RWPE2 (cell line): Measurements from ENCODE around the gene MDM4.

Experiments
- ATAC-seq: fragments of 200-7000 bp; cut with Tn5 transposase; 3 replicates; pipeline ENCODE4 v1.9.1; 2021; ENCODE audit warnings: low read depth
- DNase-seq: peaks from one replicate; pipeline ENCODE4 v3.0.0-alpha.2; 2020; ENCODE audit warnings: low spot score
- H3K27ac ChIP-seq: fragments of 450-650 bp; 2 replicates; pipeline ENCODE4 v1.5.1; 2017; ENCODE audit warnings: mild to moderate bottlenecking; ENCODE audit not compliant: poor library complexity, severe bottlenecking
- H3K27me3 ChIP-seq: fragments of 250-450 bp; sonication (Bioruptor Pico); 2 replicates; pipeline ENCODE4 v1.5.1; 2021; ENCODE audit warnings: mild to moderate bottlenecking, moderate library complexity; ENCODE audit not compliant: insufficient read depth, poor library complexity, severe bottlenecking
- H3K36me3 ChIP-seq: fragments of 250-450 bp; sonication (Bioruptor Pico); 2 replicates; pipeline ENCODE4 v1.5.1; 2020; ENCODE audit warnings: low read depth, mild to moderate bottlenecking, moderate library complexity
- H3K4me1 ChIP-seq: fragments of 250-450 bp; sonication (Bioruptor Pico); 2 replicates; pipeline ENCODE4 v1.5.1; 2021; ENCODE audit warnings: mild to moderate bottlenecking, moderate library complexity; ENCODE audit not compliant: insufficient read depth, poor library complexity, severe bottlenecking
- H3K4me3 ChIP-seq: fragments of 250-450 bp; sonication (Bioruptor Pico); 2 replicates; pipeline ENCODE4 v1.5.1; 2021; ENCODE audit warnings: mild to moderate bottlenecking, moderate library complexity; ENCODE audit not compliant: severe bottlenecking
- H3K9me3 ChIP-seq: fragments of 250-450 bp; sonication (Bioruptor Pico); 2 replicates; pipeline ENCODE4 v1.5.1; 2021; ENCODE audit warnings: mild to moderate bottlenecking, moderate library complexity; ENCODE audit not compliant: severe bottlenecking
- CTCF ChIP-seq: fragments of 450-650 bp; IDR thresholded peaks from one replicate; pipeline ENCODE4 v1.5.1; 2017; ENCODE audit warnings: mild to moderate bottlenecking, moderate library complexity; ENCODE audit not compliant: poor library complexity, severe bottlenecking

MDM4 gene, protein sequence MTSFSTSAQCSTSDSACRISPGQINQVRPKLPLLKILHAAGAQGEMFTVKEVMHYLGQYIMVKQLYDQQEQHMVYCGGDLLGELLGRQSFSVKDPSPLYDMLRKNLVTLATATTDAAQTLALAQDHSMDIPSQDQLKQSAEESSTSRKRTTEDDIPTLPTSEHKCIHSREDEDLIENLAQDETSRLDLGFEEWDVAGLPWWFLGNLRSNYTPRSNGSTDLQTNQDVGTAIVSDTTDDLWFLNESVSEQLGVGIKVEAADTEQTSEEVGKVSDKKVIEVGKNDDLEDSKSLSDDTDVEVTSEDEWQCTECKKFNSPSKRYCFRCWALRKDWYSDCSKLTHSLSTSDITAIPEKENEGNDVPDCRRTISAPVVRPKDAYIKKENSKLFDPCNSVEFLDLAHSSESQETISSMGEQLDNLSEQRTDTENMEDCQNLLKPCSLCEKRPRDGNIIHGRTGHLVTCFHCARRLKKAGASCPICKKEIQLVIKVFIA

GRCh38 chr1:204516180-204516879 is at the start of gene MDM4:
TSS of gene MDM4 (plus strand) at chr1:204516406. CDS start at chr1:204525519, 9,113 bp downstream.
- no peaks in the 10 kb centered on the region for H3K27me3 ChIP-seq
- peaks cover 24% of the 10 kb centered on the region for H3K36me3 ChIP-seq
- DNase-seq, result peak; percentile 90
- ATAC-seq, result peak; percentile 99
- H3K27ac ChIP-seq, result peak within 1 kb of the TSS; percentile 73
- TF ChIP-seq CTCF, result no peak
- no peaks in the 10 kb centered on the region for H3K4me1 ChIP-seq
- H3K9me3 ChIP-seq, result peaks cover under 1% of the 10 kb centered on the region
- peak within 1 kb of the TSS; percentile 62 for H3K4me3 ChIP-seq

- Histone ChIP-seq H3K4me1 (no peaks in the 10 kb centered on the region), H3K27ac (no peak overlapping the region), H3K36me3 (no peaks in the 10 kb centered on the region), H3K9me3 (no peaks in the 10 kb centered on the region), H3K4me3 (no peak overlapping the region), H3K27me3 (no peaks in the 10 kb centered on the region)
- ATAC-seq (no peak), DNase-seq (no peak)
- TF ChIP-seq CTCF, result no peak
These were observed 49.5 kb upstream of the MDM4 start for GRCh38 chr1:204466416-204467405.

GRCh38 chr1:204468206-204468605 is 48.0 kb upstream of the MDM4 start:
- no peak for ATAC-seq
- H3K27ac ChIP-seq, result no peak overlapping the region
- H3K36me3 ChIP-seq, result no peaks in the 10 kb centered on the region
- no peaks in the 10 kb centered on the region for H3K27me3 ChIP-seq
- H3K9me3 ChIP-seq, result no peaks in the 10 kb centered on the region
- no peak overlapping the region for H3K4me3 ChIP-seq
- no peak for DNase-seq
- no peaks in the 10 kb centered on the region for H3K4me1 ChIP-seq
- no peak for TF ChIP-seq CTCF

DNA sequence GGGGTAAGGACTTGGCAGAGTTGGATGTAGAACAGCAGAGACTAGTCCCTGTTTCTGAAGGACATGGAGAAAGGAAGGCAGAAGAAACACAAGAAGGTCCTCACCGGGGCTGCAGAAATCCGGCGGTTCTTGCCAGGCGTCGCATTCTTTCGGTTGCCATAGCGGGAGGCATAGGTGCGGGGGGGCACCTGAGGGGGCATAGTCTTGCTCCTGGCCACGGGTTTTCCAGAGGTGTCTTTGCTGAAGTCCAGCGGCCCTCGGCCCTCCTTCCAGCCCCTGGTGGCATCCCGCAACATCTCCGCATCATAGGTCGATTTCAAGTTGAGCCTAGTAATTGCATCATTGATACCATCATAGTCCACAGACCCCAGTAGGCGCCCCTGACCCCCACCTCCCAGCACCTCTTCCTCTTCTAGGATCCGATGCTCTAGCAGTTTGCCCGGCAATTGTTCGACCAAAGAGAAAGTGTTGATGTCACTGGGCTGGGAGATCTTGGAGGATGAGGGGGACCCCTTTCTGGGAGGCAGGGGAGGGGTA is 47.4 kb upstream of the MDM4 start:
- Histone ChIP-seq H3K36me3 (no peaks in the 10 kb centered on the region), H3K27me3 (no peaks in the 10 kb centered on the region), H3K4me1 (no peaks in the 10 kb centered on the region), H3K27ac (no peak overlapping the region), H3K4me3 (no peak overlapping the region), H3K9me3 (no peaks in the 10 kb centered on the region)
- DNase-seq, result no peak
- ATAC-seq, result no peak
- TF ChIP-seq CTCF, result no peak
